ENCODE results near the gene IL18. TPM values are rescaled to one million over a fixed set of nuclear protein-coding genes. Genes with fewer than 3 reads are reported as not detected.

IL18 gene
- total and polyA plus RNA-seq, 2 of the 8 experiments (the other 6 are each of a cell fraction or from before 2014, with no cell fraction given): 0.29 to 0.84 TPM

- H3K18ac ChIP-seq (ENCODE audit: extremely low read depth, low read length): no peak overlapping the region
- no peak overlapping the region for H3K14ac ChIP-seq (ENCODE audit: insufficient read length)
- TF ChIP-seq PHF8 (conservative IDR thresholded peaks at IDR 0.05; ENCODE audit: low read depth, low read length): no peak
- no peak for TF ChIP-seq SIN3A (conservative IDR thresholded peaks at IDR 0.05 in 1 of 2, IDR thresholded peaks at IDR 0.05 in 1 of 2; ENCODE audit: low read depth in 1 of 2, low read length in 2 of 2)
- TF ChIP-seq CBX8 (IDR thresholded peaks at IDR 0.05; ENCODE audit: borderline replicate concordance, low read depth, low read length): no peak
- TF ChIP-seq SP4 (IDR thresholded peaks at IDR 0.05; ENCODE audit: low read length): no peak
- TF ChIP-seq CTBP2 (IDR thresholded peaks at IDR 0.05; ENCODE audit: borderline replicate concordance, insufficient read depth, insufficient read length, low read length): no peak
- no peak for TF ChIP-seq YY1 (IDR thresholded peaks at IDR 0.05; ENCODE audit: low read depth, low read length)
- TF ChIP-seq CREB1 (IDR thresholded peaks at IDR 0.05): no peak
- TF ChIP-seq ZNF274 (IDR thresholded peaks at IDR 0.05; ENCODE audit: borderline replicate concordance, extremely low read depth, low read length): no peak
- TF ChIP-seq E2F6 (IDR thresholded peaks at IDR 0.05): no peak
- no peak for TF ChIP-seq CHD2 (IDR thresholded peaks at IDR 0.05; ENCODE audit: low read length)
- no peaks in the 10 kb centered on the region for H3K23me2 ChIP-seq (ENCODE audit: low read depth, low read length)
- H2AK5ac ChIP-seq (ENCODE audit: low read depth, low read length): no peak overlapping the region
- ChIA-PET CTCF (ENCODE audit: partially characterized antibody) (interaction anchor here (0.6 to 12.8 kb wide), 4 partner anchors 10 to 241 kb away, joined by 3 to 104 read pairs (median 4); no protein-coding TSS in a partner anchor), POLR2A (ENCODE audit: partially characterized antibody) (no interaction called here)
- no peak overlapping the region for H3K4me2 ChIP-seq (ENCODE audit: insufficient read depth in 1 of 2, low read depth in 2 of 2, low read length in 2 of 2)
- H3K4me3 ChIP-seq (ENCODE audit: extremely low read depth in 1 of 4, insufficient read depth in 2 of 4, low read depth in 3 of 4, low read length in 4 of 4): no peak overlapping the region
- H2BK5ac ChIP-seq (ENCODE audit: low read depth, low read length): no peak overlapping the region
- H4K8ac ChIP-seq (ENCODE audit: extremely low read depth, insufficient read depth, low read length): no peak overlapping the region
- no peaks in the 10 kb centered on the region for H3K9me3 ChIP-seq (ENCODE audit: insufficient read depth in 2 of 2, low read depth in 1 of 2, low read length in 1 of 2)
- no peaks in the 10 kb centered on the region for H3K79me1 ChIP-seq (ENCODE audit: low read depth, low read length)
- no peak overlapping the region for H3K56ac ChIP-seq (replicated peaks; ENCODE audit: insufficient read length, low read depth, low read length)
- H3K4me1 ChIP-seq (replicated peaks in 1 of 4; ENCODE audit: control insufficient read depth in 3 of 4, insufficient read depth in 4 of 4, low read length in 3 of 4): no peaks in the 10 kb centered on the region
- no peak for DNase-seq (ENCODE audit: low read depth in 1 of 2, low spot score in 2 of 2)
- no peak overlapping the region for H2BK120ac ChIP-seq (replicated peaks; ENCODE audit: low read depth, low read length)
- no peak overlapping the region for H3K9ac ChIP-seq (replicated peaks in 1 of 4; ENCODE audit: extremely low read depth in 1 of 4, low read depth in 3 of 4, low read length in 3 of 4)
- no peak overlapping the region for H2BK20ac ChIP-seq (ENCODE audit: low read length)
- no peaks in the 10 kb centered on the region for H3K36me3 ChIP-seq (ENCODE audit: control insufficient read depth in 2 of 4, insufficient read depth in 4 of 4, low read length in 3 of 4)
- no peaks in the 10 kb centered on the region for H3K27me3 ChIP-seq (replicated peaks in 1 of 4; ENCODE audit: control insufficient read depth in 3 of 4, extremely low read depth in 1 of 4, insufficient read depth in 3 of 4, low read length in 3 of 4)
- 96% methylated on average over 6 of the region's 6 CpGs; no CpG with 5 or more reads in 1 of the 2 experiments for WGBS, 2 experiments (ENCODE audit: extremely low coverage in 1 of 2, insufficient coverage in 1 of 2, insufficient read length in 1 of 2, insufficient replicate concordance in 2 of 2, low coverage in 1 of 2, low lambda C conversion rate in 2 of 2, missing lambda C conversion rate in 1 of 2)
- FAIRE-seq: no peak
- H2AFZ ChIP-seq (ENCODE audit: low read length): no peak overlapping the region
- H2BK15ac ChIP-seq (ENCODE audit: low read length): no peak overlapping the region
- H3K4ac ChIP-seq (replicated peaks; ENCODE audit: insufficient read length, low read depth, low read length): no peak overlapping the region
- H3K79me2 ChIP-seq (ENCODE audit: control insufficient read depth in 1 of 2, insufficient read depth in 2 of 2, low read length in 2 of 2): no peaks in the 10 kb centered on the region
- no peak overlapping the region for H3K27ac ChIP-seq (ENCODE audit: low read depth, low read length)
- no peak overlapping the region for H4K91ac ChIP-seq (replicated peaks; ENCODE audit: insufficient read length, low read length)
- no peak overlapping the region for H2BK12ac ChIP-seq (ENCODE audit: low read depth, low read length)
- H3K23ac ChIP-seq (ENCODE audit: insufficient read length): no peak overlapping the region
- H4K5ac ChIP-seq (ENCODE audit: insufficient read length, low read depth, low read length): no peak overlapping the region
- H4K20me1 ChIP-seq (replicated peaks in 1 of 2; ENCODE audit: control insufficient read depth in 1 of 2, insufficient read depth in 2 of 2, low read length in 2 of 2): no peaks in the 10 kb centered on the region
Observed at GRCh38 chr11:112103446-112103845, 60.4 kb downstream of the IL18 start.

Data from H1 (cell line).